Stomach (tissue), 9 donors: Measurements from ENCODE around the gene REC114. TPM values are rescaled to one million over a fixed set of nuclear protein-coding genes. Genes with fewer than 3 reads are reported as not detected.

Experiments
- DNase-seq, 2 donors: peaks; one replicate each; pipeline versions ENCODE4 v3.0.0 to v3.0.0-alpha.2; 2013 to 2019
- H3K27ac ChIP-seq, 5 donors: fragments of 200-600 bp in 4 of 5; sonication (generic) in 4 of 5; one replicate each; pipeline ENCODE4 v1.5.1; 2013 to 2019; ENCODE audit warnings: mild to moderate bottlenecking in 1 of 5, moderate library complexity in 1 of 5
- H3K27me3 ChIP-seq, 3 donors: fragments of 200-600 bp; sonication (generic); one replicate each; pipeline ENCODE4 v1.5.1; 2017 to 2019; ENCODE audit warnings: mixed run types in 1 of 3
- H3K36me3 ChIP-seq, 4 donors: fragments of 200-600 bp; sonication (generic); 1 replicate in 3 of 4; 2 replicates in 1 of 4; pipeline ENCODE4 v1.5.1; 2016 to 2019
- H3K4me1 ChIP-seq, 4 donors: fragments of 200-600 bp; sonication (generic); one replicate each; pipeline ENCODE4 v1.5.1; 2016 to 2019
- H3K4me3 ChIP-seq, 4 donors: fragments of 200-600 bp; sonication (generic) in 3 of 4; one replicate each; pipeline ENCODE4 v1.5.1; 2016 to 2019; ENCODE audit warnings: mild to moderate bottlenecking in 1 of 4
- H3K9me3 ChIP-seq, 4 donors: fragments of 200-600 bp; sonication (generic); one replicate each; pipeline ENCODE4 v1.5.1; 2016 to 2019
- CTCF ChIP-seq, 7 experiments: fragments of 450-650 bp in 4 of 7; fragments of 200-600 bp in 3 of 7; sonication (generic) in 3 of 7; IDR thresholded peaks; one replicate each; pipeline ENCODE4 v1.5.1; 2016 to 2019; ENCODE audit warnings: antibody characterized with exemption in 7 of 7, control low read depth in 2 of 7, mild to moderate bottlenecking in 1 of 7
- EP300 ChIP-seq: sonication (generic); formaldehyde crosslinking; IDR thresholded peaks from one replicate; pipeline ENCODE4 v1.6.1; 2017; ENCODE audit warnings: antibody characterized with exemption
- POLR2A ChIP-seq, 4 donors: fragments of 450-650 bp; IDR thresholded peaks; one replicate each; pipeline ENCODE4 v1.6.1; 2016; ENCODE audit warnings: antibody characterized with exemption in 4 of 4, control low read depth in 2 of 4, mild to moderate bottlenecking in 1 of 4, moderate library complexity in 1 of 4
- POLR2AphosphoS5 ChIP-seq, 3 donors: sonication (generic); formaldehyde crosslinking; IDR thresholded peaks; one replicate each; pipeline ENCODE4 v1.6.1; 2016; ENCODE audit warnings: antibody characterized with exemption in 3 of 3
- WGBS, 5 donors: extraction: QIAGEN DNeasy Blood & Tissue Kit in 3 of 5; methylation state at CpG; one replicate each; pipeline versions ENCODE4 v1.1.5 to v1.1.7; 2013 to 2018; 5-methylcytosine and 5-hydroxymethylcytosine counted together
- intact Hi-C: fragments of 100-400 bp; cut with DNase I; formaldehyde crosslinking; loops from one replicate; pipeline ENCODE4 v1.15.1; 2023; ENCODE audit warnings: low total_unique reads
- polyA plus RNA-seq, 3 donors: library from polyadenylated mRNA; stranded (reverse); fragments of 200-250 nt; gene quantifications; one replicate each; pipeline ENCODE4 v1.2.3, GENCODE V29; 2013
- total RNA-seq, 5 donors: library from RNA; depleted of rRNA; stranded (reverse); fragments of >200 nt; gene quantifications; one replicate each; pipeline versions ENCODE4 v1.1.0 to v1.2.3, GENCODE V29; 2014 to 2016
- donor health status: healthy with polysubstance abuse.
- donor health status: Bipolar disorder and iron deficiency.
- donor health status: healthy.

REC114 gene
- total and polyA plus RNA-seq, 8 donors, result not detected

GRCh38 chr15:73457334-73457733, 14.4 kb downstream of the REC114 start:
- Histone ChIP-seq H3K9me3 (no peaks in the 10 kb centered on the region), H3K4me3 (no peak overlapping the region), H3K36me3 (no peaks in the 10 kb centered on the region), H3K4me1 (peaks cover 0 to 7% (median 0%) of the 10 kb centered on the region in 4 donors), H3K27me3 (no peaks in the 10 kb centered on the region), H3K27ac (peak overlapping the region in 1 of 5 donors; percentile 17)
- WGBS, 5 donors, result 51 to 62% (median 57%) methylated on average over 5 of the region's 5 CpGs
- DNase-seq, result no peak
- intact Hi-C loops, result no loop called here
- TF ChIP-seq CTCF (IDR thresholded peaks at IDR 0.05) (no peak), POLR2AphosphoS5 (IDR thresholded peaks at IDR 0.05) (no peak), POLR2A (IDR thresholded peaks at IDR 0.05) (no peak), EP300 (no peak)

GRCh38 chr15:73460662-73461061, 17.7 kb downstream of the REC114 start:
- no peak overlapping the region for H3K27ac ChIP-seq
- DNase-seq, result no peak
- no peaks in the 10 kb centered on the region for H3K9me3 ChIP-seq
- TF ChIP-seq POLR2A (IDR thresholded peaks at IDR 0.05), result no peak
- no peak for TF ChIP-seq EP300
- peaks cover 0 to 7% (median 0%) of the 10 kb centered on the region in 4 donors for H3K4me1 ChIP-seq
- intact Hi-C loops, result no loop called here
- H3K4me3 ChIP-seq, result no peak overlapping the region
- H3K36me3 ChIP-seq, result no peaks in the 10 kb centered on the region
- peaks cover 0 to 6% (median 0%) of the 10 kb centered on the region in 3 donors for H3K27me3 ChIP-seq

- no peak overlapping the region for H3K4me3 ChIP-seq
- H3K27me3 ChIP-seq, result peaks cover 0 to 16% (median 0%) of the 10 kb centered on the region in 3 donors
- no peak for TF ChIP-seq POLR2A (IDR thresholded peaks at IDR 0.05)
- TF ChIP-seq EP300, result no peak
- no peak for TF ChIP-seq CTCF (IDR thresholded peaks at IDR 0.05)
- no peak for TF ChIP-seq POLR2AphosphoS5 (IDR thresholded peaks at IDR 0.05)
- no peak overlapping the region for H3K27ac ChIP-seq
- intact Hi-C loops, result no loop called here
- no peaks in the 10 kb centered on the region for H3K4me1 ChIP-seq
- WGBS, 5 donors, result 37 to 52% (median 44%) methylated on average over 2 of the region's 2 CpGs
- DNase-seq, result no peak
- H3K36me3 ChIP-seq, result no peaks in the 10 kb centered on the region
- no peaks in the 10 kb centered on the region for H3K9me3 ChIP-seq
These were observed 21.6 kb downstream of the REC114 start for GRCh38 chr15:73464602-73465001.

GRCh38 chr15:73467758-73468157, 24.8 kb downstream of the REC114 start:
- Histone ChIP-seq H3K36me3 (no peaks in the 10 kb centered on the region), H3K27ac (no peak overlapping the region), H3K9me3 (no peaks in the 10 kb centered on the region), H3K27me3 (peaks cover 0 to 17% (median 0%) of the 10 kb centered on the region in 3 donors), H3K4me1 (no peaks in the 10 kb centered on the region), H3K4me3 (no peak overlapping the region)
- intact Hi-C loops, result no loop called here
- WGBS, 5 donors, result 59 to 69% (median 63%) methylated on average over 3 of the region's 3 CpGs
- DNase-seq, result no peak
- no peak for TF ChIP-seq EP300
- TF ChIP-seq POLR2AphosphoS5 (IDR thresholded peaks at IDR 0.05), result no peak
- TF ChIP-seq POLR2A (IDR thresholded peaks at IDR 0.05), result no peak
- TF ChIP-seq CTCF (IDR thresholded peaks at IDR 0.05), result no peak

- no peak for DNase-seq
- Histone ChIP-seq H3K9me3 (peaks cover 0 to 10% (median 3%) of the 10 kb centered on the region in 4 donors), H3K27ac (no peak overlapping the region), H3K4me3 (no peak overlapping the region), H3K36me3 (no peaks in the 10 kb centered on the region), H3K4me1 (no peaks in the 10 kb centered on the region), H3K27me3 (peaks cover 0 to 15% (median 0%) of the 10 kb centered on the region in 3 donors)
- WGBS, 5 donors, result 85 to 88% (median 86%) methylated on average over 5 of the region's 5 CpGs
- intact Hi-C loops, result no loop called here
- TF ChIP-seq CTCF (IDR thresholded peaks at IDR 0.05), result no peak
- no peak for TF ChIP-seq POLR2AphosphoS5 (IDR thresholded peaks at IDR 0.05)
- no peak for TF ChIP-seq EP300
- TF ChIP-seq POLR2A (IDR thresholded peaks at IDR 0.05), result no peak
These were observed 31.8 kb downstream of the REC114 start for GRCh38 chr15:73474785-73475184.
